8988T (cell line): Measurements from ENCODE around the gene TNFSF13.

ENCODE experiments used
- DNase-seq: peaks from one replicate; pipeline ENCODE4 v3.0.0; 2011

The TNFSF13 gene

GRCh38 chr17:7576432-7576937 lies 17.9 kb downstream of the TNFSF13 start:
- DNase-seq, result no peak

GRCh38 chr17:7577327-7578199 lies 19.0 kb downstream of the TNFSF13 start:
- no peak for DNase-seq

DNA sequence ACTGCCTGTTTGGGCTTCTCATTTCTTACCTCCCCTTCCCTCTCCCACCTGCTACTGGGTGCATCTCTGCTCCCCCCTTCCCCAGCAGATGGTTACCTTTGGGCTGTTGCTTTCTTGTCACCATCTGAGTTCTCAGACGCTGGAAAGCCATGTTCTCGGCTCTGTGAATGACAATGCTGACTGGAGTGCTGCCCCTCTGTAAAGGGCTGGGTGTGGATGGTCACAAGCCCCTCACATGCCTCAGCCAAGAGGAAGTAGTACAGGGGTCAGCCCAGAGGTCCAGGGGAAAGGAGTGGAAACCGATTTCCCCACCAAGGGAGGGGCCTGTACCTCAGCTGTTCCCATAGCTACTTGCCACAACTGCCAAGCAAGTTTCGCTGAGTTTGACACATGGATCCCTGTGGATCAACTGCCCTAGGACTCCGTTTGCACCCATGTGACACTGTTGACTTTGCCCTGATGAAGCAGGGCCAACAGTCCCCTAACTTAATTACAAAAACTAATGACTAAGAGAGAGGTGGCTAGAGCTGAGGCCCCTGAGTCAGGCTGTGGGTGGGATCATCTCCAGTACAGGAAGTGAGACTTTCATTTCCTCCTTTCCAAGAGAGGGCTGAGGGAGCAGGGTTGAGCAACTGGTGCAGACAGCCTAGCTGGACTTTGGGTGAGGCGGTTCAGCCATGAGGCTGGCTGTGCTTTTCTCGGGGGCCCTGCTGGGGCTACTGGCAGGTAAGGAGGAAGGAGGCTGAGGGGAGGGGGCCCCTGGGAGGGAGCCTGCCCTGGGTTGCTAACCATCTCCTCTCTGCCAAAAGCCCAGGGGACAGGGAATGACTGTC lies 20.7 kb downstream of the TNFSF13 start, which contains the start of gene CD68:
Gene CD68, plus strand, starts transcription at position 638 of the 833 bp plus-strand sequence. Its CDS starts 40 bp downstream, at position 678.
- peak; percentile 81 for DNase-seq

- DNase-seq, result no peak
Observed at GRCh38 chr17:7579834-7580603, 21.5 kb downstream of the TNFSF13 start.

GRCh38 chr17:7580604-7581575 lies 22.3 kb downstream of the TNFSF13 start:
- no peak for DNase-seq

- no peak for DNase-seq
Observed at GRCh38 chr17:7582396-7583252, 24.1 kb downstream of the TNFSF13 start.

DNA sequence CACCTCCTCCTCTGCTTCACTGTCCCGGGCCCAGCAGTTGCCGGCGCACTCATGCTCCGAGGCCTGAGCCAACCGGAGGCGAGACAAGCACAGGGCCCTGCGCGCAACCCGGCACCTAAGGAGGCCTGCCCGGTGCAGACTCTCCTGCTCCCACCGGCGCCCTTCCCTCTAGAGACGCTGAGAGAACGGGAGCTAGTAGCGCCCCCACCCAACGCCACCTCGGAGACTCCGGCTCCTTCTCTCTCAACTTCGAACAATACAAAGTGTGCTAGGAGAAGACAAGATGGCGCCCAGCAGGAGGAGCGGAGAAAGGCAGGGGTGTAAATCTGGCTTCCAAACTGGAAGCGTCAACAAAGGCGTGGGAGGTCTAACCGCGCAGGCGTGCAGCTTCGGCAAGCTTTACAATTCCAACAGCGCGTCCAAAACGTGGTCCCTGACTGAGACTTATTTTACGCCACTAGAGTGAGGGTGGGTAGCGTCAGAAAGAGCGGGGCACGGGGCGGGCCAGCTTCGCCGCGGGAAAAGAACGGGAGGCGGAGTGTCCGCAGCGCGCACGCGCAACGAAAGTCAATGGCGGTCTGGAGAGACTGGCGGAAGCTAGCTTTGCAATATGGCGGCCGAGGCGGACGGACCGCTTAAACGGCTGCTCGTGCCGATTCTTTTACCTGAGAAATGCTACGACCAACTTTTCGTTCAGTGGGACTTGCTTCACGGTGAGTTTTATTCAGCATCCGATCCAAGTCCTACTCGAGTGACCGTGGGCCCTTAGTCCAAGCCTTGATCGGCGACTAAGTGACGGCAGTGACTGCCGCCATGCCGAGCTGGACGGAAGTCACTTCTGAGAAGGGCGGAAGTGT lies 24.9 kb downstream of the TNFSF13 start, which contains the start of gene MPDU1:
Gene MPDU1, plus strand, starts transcription at position 600 of the 857 bp plus-strand sequence. Its CDS starts 11 bp downstream, at position 611.
- peak; percentile 75 for DNase-seq

GRCh38 chr17:7586673-7587419 lies 28.3 kb downstream of the TNFSF13 start:
- peak; percentile 84 for DNase-seq

DNA sequence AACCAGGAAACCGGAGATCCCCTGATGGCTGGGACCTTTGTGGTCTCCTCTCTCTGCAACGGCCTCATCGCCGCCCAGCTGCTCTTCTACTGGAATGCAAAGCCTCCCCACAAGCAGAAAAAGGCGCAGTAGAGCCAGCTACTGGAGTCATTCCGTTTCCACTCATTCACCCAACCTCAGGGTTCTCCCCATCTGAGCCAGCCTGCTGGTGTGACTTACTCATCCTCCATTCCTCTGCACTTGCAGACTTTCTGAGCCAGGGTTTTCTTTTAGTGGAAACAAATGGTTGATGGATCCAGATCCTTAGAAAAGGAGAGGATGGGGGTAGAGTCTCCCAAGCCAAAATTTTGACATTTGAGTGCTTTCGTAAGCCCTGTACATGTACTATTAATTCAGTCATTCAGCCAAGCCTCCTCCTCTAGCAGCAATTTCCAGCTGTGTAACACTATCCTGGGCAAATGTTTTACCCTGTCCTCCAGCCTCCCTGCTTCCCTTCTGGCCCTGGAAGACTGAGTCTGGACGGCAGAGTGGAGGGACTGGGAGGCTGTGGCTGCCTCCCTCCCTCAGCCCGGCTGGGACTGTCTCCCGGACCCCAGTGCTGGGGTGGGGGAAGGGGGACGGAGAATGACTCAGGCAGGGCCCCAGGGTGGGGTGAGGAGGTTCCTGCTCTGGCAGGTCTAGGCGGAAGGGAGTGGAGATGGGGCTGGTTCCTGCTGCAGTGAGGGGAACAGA lies 29.0 kb downstream of the TNFSF13 start:
- no peak for DNase-seq

DNA sequence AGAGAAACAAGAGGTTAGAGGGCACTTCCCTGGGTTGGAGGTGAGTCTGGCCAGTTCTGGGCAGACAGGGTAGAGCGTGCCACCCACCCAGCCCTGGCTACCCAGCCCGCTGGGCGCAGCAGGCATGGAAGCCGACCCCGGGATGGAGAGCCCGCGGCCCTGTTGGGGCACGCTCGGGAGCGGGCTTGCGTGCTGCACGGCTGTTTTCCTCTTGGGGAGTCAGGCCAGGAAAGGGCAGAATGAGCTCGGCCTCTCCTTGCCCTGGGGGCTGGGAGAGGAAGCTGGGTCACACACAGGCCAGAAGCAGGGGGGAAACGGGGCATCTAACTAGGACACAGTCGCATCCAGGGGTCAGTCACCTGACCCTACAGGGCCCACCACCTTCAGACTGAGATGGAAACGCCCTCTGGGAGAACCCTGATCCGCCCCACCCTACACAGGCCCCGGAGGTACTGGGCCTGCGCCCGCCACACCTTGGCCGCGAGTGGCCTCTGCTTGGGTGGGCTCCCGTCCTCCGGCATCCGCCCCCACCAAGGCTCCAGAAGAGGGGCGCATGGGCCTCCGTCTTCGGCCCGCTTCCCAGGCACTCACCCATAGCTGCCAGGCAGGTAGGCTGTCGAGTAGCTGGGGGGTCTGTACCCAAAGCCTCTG lies 30.1 kb downstream of the TNFSF13 start:
- no peak for DNase-seq

DNA sequence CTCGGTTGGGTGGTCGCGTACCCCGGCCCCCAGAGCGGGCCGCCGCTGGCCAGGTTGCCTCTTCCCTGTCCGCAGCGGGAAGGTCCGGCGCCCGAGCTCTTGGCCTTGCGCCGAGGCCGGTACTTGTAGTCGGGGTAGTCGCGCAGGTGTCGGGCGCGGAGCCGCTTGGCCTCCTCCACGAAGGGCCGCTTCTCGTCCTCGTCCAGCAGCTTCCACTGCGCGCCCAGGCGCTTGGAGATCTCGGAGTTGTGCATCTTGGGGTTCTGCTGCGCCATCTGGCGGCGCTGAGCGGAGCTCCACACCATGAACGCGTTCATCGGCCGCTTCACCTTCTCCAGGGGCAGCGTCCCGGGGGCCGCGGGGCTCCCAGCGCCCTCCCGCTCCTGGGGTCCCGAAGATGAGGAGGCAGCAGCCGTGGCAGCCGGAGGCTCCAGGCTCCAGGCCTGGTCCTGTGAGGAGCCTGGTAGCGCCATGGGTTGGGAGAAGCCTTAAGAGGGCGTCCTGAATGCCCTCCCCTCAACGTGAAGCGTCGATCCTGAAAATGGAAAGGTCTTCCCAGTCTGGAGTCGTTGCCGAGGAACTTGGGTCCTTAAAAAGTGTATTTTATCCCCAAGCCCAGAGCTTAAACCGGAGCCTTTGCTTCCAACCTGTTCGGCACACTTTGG lies 30.8 kb downstream of the TNFSF13 start:
- peak; percentile 70 for DNase-seq

GRCh38 chr17:7589891-7590691 lies 31.5 kb downstream of the TNFSF13 start, which contains the start of gene SOX15:
Gene SOX15 (minus strand): TSS chr17:7590094. CDS start chr17:7589676, 418 bp downstream.
- DNase-seq, result peak; percentile 67

DNA sequence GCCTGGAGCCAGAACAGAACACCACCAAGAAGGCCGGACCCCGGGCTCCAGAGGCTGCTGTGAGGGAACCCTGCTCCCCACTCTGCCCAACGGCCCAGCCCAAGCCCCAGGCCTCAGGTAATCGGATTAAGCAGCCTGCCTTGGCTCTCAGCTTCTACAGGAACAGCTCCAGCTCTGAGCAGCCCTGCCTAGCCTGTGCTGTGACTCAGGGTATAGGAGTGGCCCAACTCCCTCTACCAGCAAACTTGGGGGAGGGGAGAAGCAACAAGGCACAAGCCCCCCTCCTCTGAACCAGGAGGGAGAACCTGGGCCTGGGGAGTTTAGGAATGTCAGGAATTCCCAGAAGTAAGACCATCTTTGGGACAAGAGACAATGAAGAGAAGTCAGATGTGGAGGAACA lies 32.2 kb downstream of the TNFSF13 start:
- DNase-seq, result peak; percentile 69

- DNase-seq, result no peak
Observed at GRCh38 chr17:7591596-7591995, 33.0 kb downstream of the TNFSF13 start.

GRCh38 chr17:7592422-7593021 lies 34.0 kb downstream of the TNFSF13 start:
- no peak for DNase-seq
